GM23338 (cell line): ENCODE results near the gene DUSP11. TPM values are rescaled to one million over a fixed set of nuclear protein-coding genes. Genes with fewer than 3 reads are reported as not detected.
"Not testable (repeated sequence)": the region's sequence is repeated elsewhere in the genome, so short reads cannot be mapped to it uniquely, and the experiment has no call there.

ENCODE experiments used
- ATAC-seq: fragments of 200-7000 bp; cut with Tn5 transposase; 3 replicates; pipeline ENCODE4 v1.9.1; 2020
- DNase-seq: peaks from one replicate; pipeline ENCODE4 v3.0.0-alpha.2; 2015; ENCODE audit warnings: low spot score
- H2AFZ ChIP-seq: fragments of 200-600 bp; sonication (generic); 2 replicates; pipeline ENCODE4 v1.8.0; 2016; ENCODE audit warnings: antibody characterized with exemption, mild to moderate bottlenecking, moderate library complexity
- H3F3A ChIP-seq: fragments of 200-600 bp; sonication (generic); replicated peaks from 2 replicates; pipeline ENCODE4 v1.8.0; 2017; ENCODE audit warnings: antibody characterized with exemption, mixed run types, low read depth
- H3K27ac ChIP-seq: fragments of 200-600 bp; sonication (generic); 2 replicates; pipeline ENCODE4 v1.6.1; 2016; ENCODE audit warnings: low read depth
- H3K27me3 ChIP-seq: fragments of 200-600 bp; sonication (generic); 2 replicates; pipeline ENCODE4 v1.8.0; 2016; ENCODE audit warnings: mild to moderate bottlenecking, mixed run types, moderate library complexity; ENCODE audit not compliant: insufficient read depth
- H3K36me3 ChIP-seq: fragments of 200-600 bp; sonication (generic); 2 replicates; pipeline ENCODE4 v1.8.0; 2016; ENCODE audit warnings: mild to moderate bottlenecking; ENCODE audit not compliant: insufficient read depth
- H3K4me1 ChIP-seq: fragments of 200-600 bp; sonication (generic); 2 replicates; pipeline ENCODE4 v1.8.0; 2016; ENCODE audit warnings: mild to moderate bottlenecking, moderate library complexity; ENCODE audit not compliant: insufficient read depth
- H3K4me2 ChIP-seq: fragments of 200-600 bp; sonication (generic); 2 replicates; pipeline ENCODE4 v1.7.1; 2017; ENCODE audit warnings: mixed run types
- H3K4me3 ChIP-seq: fragments of 200-600 bp; sonication (generic); 2 replicates; pipeline ENCODE4 v1.6.1; 2016; ENCODE audit warnings: mixed run types
- H3K79me2 ChIP-seq: fragments of 200-600 bp; sonication (generic); replicated peaks from 2 replicates; pipeline ENCODE4 v1.8.0; 2017; ENCODE audit warnings: mild to moderate bottlenecking; ENCODE audit not compliant: insufficient read depth
- H3K9me2 ChIP-seq: fragments of 200-600 bp; sonication (generic); 2 replicates; pipeline ENCODE4 v1.8.0; 2017; ENCODE audit not compliant: insufficient read depth
- H4K20me1 ChIP-seq: fragments of 200-600 bp; sonication (generic); replicated peaks from 2 replicates; pipeline ENCODE4 v1.8.0; 2017; ENCODE audit warnings: mild to moderate bottlenecking; ENCODE audit not compliant: insufficient read depth
- H3K27ac Mint-ChIP-seq: 2 replicates; pipeline ENCODE4 v1.8.0; 2020; ENCODE audit warnings: inconsistent platforms, mild to moderate bottlenecking, moderate library complexity, mixed read lengths
- H3K27me3 Mint-ChIP-seq: 3 replicates; pipeline ENCODE4 v1.8.0; 2022; ENCODE audit warnings: low read depth, mild to moderate bottlenecking, moderate library complexity, mixed read lengths, inconsistent platforms; ENCODE audit not compliant: insufficient read depth, poor library complexity
- H3K36me3 Mint-ChIP-seq: 3 replicates; pipeline ENCODE4 v1.8.0; 2021; ENCODE audit warnings: low read depth, mild to moderate bottlenecking, inconsistent platforms, moderate library complexity, mixed read lengths
- H3K4me1 Mint-ChIP-seq: 3 replicates; pipeline ENCODE4 v1.8.0; 2020; ENCODE audit warnings: mild to moderate bottlenecking, inconsistent platforms, mixed read lengths
- H3K4me3 Mint-ChIP-seq: 3 replicates; pipeline ENCODE4 v1.8.0; 2021; ENCODE audit warnings: moderate library complexity, mild to moderate bottlenecking, inconsistent platforms, mixed read lengths
- H3K9me3 Mint-ChIP-seq: 3 replicates; pipeline ENCODE4 v1.8.0; 2020; ENCODE audit warnings: moderate library complexity, mild to moderate bottlenecking, inconsistent platforms, mixed read lengths
- CREB1 ChIP-seq: fragments of 250-450 bp; sonication (Bioruptor Pico); IDR thresholded peaks from 2 replicates; pipeline ENCODE4 v1.5.0; 2020; ENCODE audit warnings: low read depth, mild to moderate bottlenecking, moderate library complexity
- ETS1 ChIP-seq: IDR thresholded peaks from 2 replicates; pipeline ENCODE4 v1.6.1; 2016; ENCODE audit warnings: antibody characterized with exemption
- EZH2 ChIP-seq: fragments of 200-600 bp; sonication (generic); IDR thresholded peaks from one replicate; pipeline ENCODE4 v1.8.0; 2017; ENCODE audit warnings: antibody characterized with exemption, mild to moderate bottlenecking, low read depth; ENCODE audit not compliant: unreplicated experiment
- EZH2phosphoT487 ChIP-seq: fragments of 200-600 bp; sonication (generic); IDR thresholded peaks from one replicate; pipeline ENCODE4 v1.8.1; 2018; ENCODE audit warnings: antibody characterized with exemption; ENCODE audit not compliant: unreplicated experiment
- JUNB ChIP-seq: IDR thresholded peaks from one replicate; pipeline ENCODE4 v1.6.1; 2016; ENCODE audit warnings: antibody characterized with exemption; ENCODE audit not compliant: unreplicated experiment
- NANOG ChIP-seq: IDR thresholded peaks from 2 replicates; pipeline ENCODE4 v1.6.1; 2016; ENCODE audit warnings: antibody characterized with exemption, borderline replicate concordance
- POLR2AphosphoS5 ChIP-seq: IDR thresholded peaks from 2 replicates; pipeline ENCODE4 v1.6.1; 2016; ENCODE audit warnings: antibody characterized with exemption, low read depth
- REST ChIP-seq: IDR thresholded peaks from one replicate; pipeline ENCODE4 v1.6.1; 2018; ENCODE audit warnings: antibody characterized with exemption; ENCODE audit not compliant: unreplicated experiment
- STAT1 ChIP-seq: IDR thresholded peaks from one replicate; pipeline ENCODE4 v1.6.1; 2016; ENCODE audit warnings: antibody characterized with exemption; ENCODE audit not compliant: unreplicated experiment
- ZNF114 ChIP-seq: fragments of 250-450 bp; sonication (Bioruptor Pico); IDR thresholded peaks from 2 replicates; pipeline ENCODE4 v1.5.0; 2020; ENCODE audit warnings: mild to moderate bottlenecking, moderate library complexity
- ZNF331 ChIP-seq: fragments of 250-450 bp; sonication (Bioruptor Pico); IDR thresholded peaks from 2 replicates; pipeline ENCODE4 v1.5.0; 2020; ENCODE audit warnings: low read depth, mild to moderate bottlenecking, moderate library complexity
- polyA plus RNA-seq: library from polyadenylated mRNA; unstranded; fragments of >200 nt; fragmentation: Nextera tagmentation; extraction: Ambion mirVana; gene quantifications from 2 replicates; pipeline ENCODE4 v1.2.1, GENCODE V29; 2016
- total RNA-seq: library from RNA; depleted of rRNA; stranded (reverse); fragments of >200 nt; shearing (Covaris generic); gene quantifications from 2 replicates; pipeline ENCODE4 v1.2.3, GENCODE V29; 2014

The DUSP11 gene
- total and polyA plus RNA-seq, 2 experiments from 2014 or later: 21.0 to 23.3 TPM

- no peak overlapping the region for H3K4me3 ChIP-seq
- H3K36me3 Mint-ChIP-seq: peaks cover 44% of the 10 kb centered on the region
- H4K20me1 ChIP-seq: peaks cover 3% of the 10 kb centered on the region; the same call in 1 of the 2 replicates
- peaks cover 12% of the 10 kb centered on the region for H3K36me3 ChIP-seq
- no peaks in the 10 kb centered on the region for H3K27me3 ChIP-seq
- H3K4me3 Mint-ChIP-seq: no peak overlapping the region
- no peak for TF ChIP-seq JUNB
- TF ChIP-seq POLR2AphosphoS5: no peak
- TF ChIP-seq EZH2: no peak
- H3K9me2 ChIP-seq: no peaks in the 10 kb centered on the region
- no peak overlapping the region for H3K27ac Mint-ChIP-seq
- no peaks in the 10 kb centered on the region for H3K4me1 ChIP-seq
- DNase-seq (no peak), ATAC-seq (no peak)
- H3K4me1 Mint-ChIP-seq: no peaks in the 10 kb centered on the region
- no peak overlapping the region for H2AFZ ChIP-seq
- H3K9me3 Mint-ChIP-seq: peaks cover 19% of the 10 kb centered on the region
- no peak overlapping the region for H3K4me2 ChIP-seq
- H3K79me2 ChIP-seq: no peaks in the 10 kb centered on the region
- no peak overlapping the region for H3K27ac ChIP-seq
- H3F3A ChIP-seq: no peaks in the 10 kb centered on the region
- no peaks in the 10 kb centered on the region for H3K27me3 Mint-ChIP-seq
Observed at GRCh38 chr2:73759285-73759764, 20.6 kb downstream of the DUSP11 start.

- not testable (repeated sequence) for H3K4me1 ChIP-seq, DNase-seq, H2AFZ ChIP-seq, H3K79me2 ChIP-seq, H3K27me3 Mint-ChIP-seq, H3K27ac ChIP-seq, H3K4me1 Mint-ChIP-seq, H3K4me2 ChIP-seq, H3K9me2 ChIP-seq, ATAC-seq, H3K36me3 ChIP-seq, H3F3A ChIP-seq, H3K27me3 ChIP-seq, H4K20me1 ChIP-seq, H3K27ac Mint-ChIP-seq, H3K4me3 ChIP-seq, H3K4me3 Mint-ChIP-seq
- Mint-ChIP-seq H3K36me3 (peaks cover 42% of the 10 kb centered on the region), H3K9me3 (peaks cover 23% of the 10 kb centered on the region)
Observed at GRCh38 chr2:73754332-73754731, 25.6 kb downstream of the DUSP11 start.

GRCh38 chr2:73749314-73749713, 30.6 kb downstream of the DUSP11 start:
- Histone ChIP-seq H3K9me2 (no peaks in the 10 kb centered on the region), H3K4me1 (no peaks in the 10 kb centered on the region), H2AFZ (no peak overlapping the region), H3K36me3 (no peaks in the 10 kb centered on the region), H3K4me2 (no peak overlapping the region), H3K79me2 (no peaks in the 10 kb centered on the region), H4K20me1 (no peaks in the 10 kb centered on the region; the same call in 1 of the 2 replicates), H3K27ac (no peak overlapping the region), H3K4me3 (no peak overlapping the region), H3K27me3 (no peaks in the 10 kb centered on the region), H3F3A (no peaks in the 10 kb centered on the region)
- peaks cover 12% of the 10 kb centered on the region for H3K36me3 Mint-ChIP-seq
- ATAC-seq (no peak), DNase-seq (no peak)
- no peak overlapping the region for H3K27ac Mint-ChIP-seq
- peaks cover 8% of the 10 kb centered on the region; the same call in 2 of the 3 replicates for H3K4me1 Mint-ChIP-seq
- H3K4me3 Mint-ChIP-seq: no peak overlapping the region
- peaks cover 4% of the 10 kb centered on the region for H3K9me3 Mint-ChIP-seq
- peaks cover 2% of the 10 kb centered on the region for H3K27me3 Mint-ChIP-seq
- TF ChIP-seq EZH2phosphoT487: no peak

GRCh38 chr2:73746877-73747208, 33.1 kb downstream of the DUSP11 start:
- Histone ChIP-seq H3F3A (no peaks in the 10 kb centered on the region), H3K9me2 (no peaks in the 10 kb centered on the region), H4K20me1 (no peaks in the 10 kb centered on the region; the same call in 1 of the 2 replicates), H3K4me2 (no peak overlapping the region), H3K4me3 (no peak overlapping the region), H3K27me3 (peaks cover 8% of the 10 kb centered on the region; the same call in 1 of the 2 replicates), H3K27ac (no peak overlapping the region), H3K79me2 (no peaks in the 10 kb centered on the region), H3K4me1 (no peaks in the 10 kb centered on the region), H2AFZ (no peak overlapping the region), H3K36me3 (no peaks in the 10 kb centered on the region)
- Mint-ChIP-seq H3K27ac (no peak overlapping the region), H3K4me3 (no peak overlapping the region), H3K4me1 (peaks cover 8% of the 10 kb centered on the region; the same call in 2 of the 3 replicates), H3K9me3 (no peaks in the 10 kb centered on the region), H3K36me3 (peaks cover 5% of the 10 kb centered on the region), H3K27me3 (peaks cover 2% of the 10 kb centered on the region)
- DNase-seq (no peak), ATAC-seq (no peak)
- TF ChIP-seq STAT1: no peak
- TF ChIP-seq EZH2: no peak
- no peak for TF ChIP-seq ZNF331 (CRISPR knock-in tag)
- TF ChIP-seq REST: no peak
- no peak for TF ChIP-seq ETS1
- TF ChIP-seq JUNB: no peak
- no peak for TF ChIP-seq CREB1 (CRISPR knock-in tag)
- TF ChIP-seq POLR2AphosphoS5: no peak
- TF ChIP-seq ZNF114 (CRISPR knock-in tag): no peak
- TF ChIP-seq NANOG: no peak
